ENCODE results near the gene PCSK6.

PCSK6 gene

DNA sequence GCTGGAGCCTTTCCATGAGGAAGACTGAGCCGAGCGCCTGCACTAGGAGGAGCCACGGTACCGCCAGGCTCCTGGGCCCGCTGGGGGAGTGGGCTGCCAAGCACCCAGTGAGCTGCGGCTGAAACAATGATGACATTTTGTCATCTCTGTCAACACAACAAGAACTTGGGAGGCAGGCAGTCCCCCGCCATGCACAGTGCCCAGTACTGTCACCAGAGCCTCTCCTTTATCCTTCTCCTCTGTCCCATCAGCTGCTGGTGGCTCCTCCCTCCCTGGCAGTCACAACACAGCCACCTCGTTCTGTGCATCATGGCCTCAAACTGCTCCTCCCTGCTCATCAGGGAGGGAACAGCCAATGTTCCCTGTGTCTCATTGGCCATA, 34.0 kb upstream of the PCSK6 start:
- H3K27ac ChIP-seq, result no peak overlapping the region
- no peak for DNase-seq (ENCODE audit: low read depth, low spot score)

DNA sequence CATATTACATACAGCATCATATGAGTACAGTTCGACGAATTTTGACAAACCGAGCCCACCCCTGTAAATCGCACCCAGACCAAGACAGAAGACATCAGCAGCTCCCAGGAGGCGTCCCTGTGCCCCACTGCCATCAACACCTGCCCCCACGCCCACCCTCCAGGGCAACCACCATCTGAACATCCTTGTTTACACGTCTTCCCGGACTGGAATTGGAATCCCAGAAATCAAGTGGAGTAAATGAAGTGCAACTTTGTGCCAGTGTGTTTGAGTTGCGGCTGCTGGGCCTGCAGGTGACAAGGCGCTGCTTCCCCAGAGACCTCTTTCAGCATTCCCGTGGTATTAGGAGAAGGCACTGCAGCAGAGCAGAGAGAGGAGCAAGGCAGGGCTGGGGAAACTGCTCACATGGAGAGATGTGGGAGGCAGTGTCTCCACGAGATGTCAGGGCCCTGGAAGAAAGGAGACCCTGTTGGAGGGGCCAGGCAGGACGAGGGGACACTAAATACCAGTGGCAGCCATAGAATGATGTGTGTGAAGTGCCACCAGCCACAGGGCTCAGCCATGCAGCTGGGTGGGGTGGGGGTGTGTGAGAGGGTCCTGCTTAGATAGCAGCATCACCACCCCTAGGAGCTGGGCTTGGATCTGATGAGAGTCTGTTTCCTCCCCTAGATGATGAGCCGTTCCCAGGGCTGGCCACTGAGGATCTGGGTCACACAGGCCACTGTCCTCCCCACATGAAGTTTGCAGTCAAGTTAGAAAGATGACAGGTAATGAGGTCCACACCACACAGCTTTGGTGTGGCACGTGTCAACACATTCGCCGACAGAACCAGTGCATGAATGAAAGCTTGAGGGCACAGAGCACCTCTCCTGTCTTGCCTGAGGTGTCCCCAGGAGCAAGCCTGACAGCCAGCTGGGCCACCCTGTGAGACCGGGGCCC, 33.4 kb upstream of the PCSK6 start:
- no peak for DNase-seq (ENCODE audit: low read depth, low spot score)
- no peak overlapping the region for H3K27ac ChIP-seq

DNA sequence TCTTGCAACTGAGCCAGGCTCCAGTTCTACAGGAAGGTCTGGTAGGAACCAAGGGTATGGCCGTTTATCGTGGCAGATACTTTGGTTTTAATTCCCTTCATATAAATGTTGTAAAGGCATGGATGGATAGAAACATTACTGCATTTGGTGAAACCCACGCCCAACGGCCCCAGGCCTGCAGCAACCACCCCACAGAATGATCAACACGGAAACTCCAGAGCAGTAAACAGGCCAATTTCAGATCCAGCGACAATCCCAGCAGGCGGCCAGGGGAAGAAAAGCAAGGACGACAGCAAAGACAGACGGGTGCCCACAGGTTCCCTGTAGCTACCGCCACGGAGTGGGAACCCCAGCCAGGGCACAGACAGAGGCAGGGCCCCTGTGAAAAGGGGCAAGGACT, 32.6 kb upstream of the PCSK6 start:
- no peak for DNase-seq (ENCODE audit: low read depth, low spot score)
- H3K27ac ChIP-seq, result no peak overlapping the region

DNA sequence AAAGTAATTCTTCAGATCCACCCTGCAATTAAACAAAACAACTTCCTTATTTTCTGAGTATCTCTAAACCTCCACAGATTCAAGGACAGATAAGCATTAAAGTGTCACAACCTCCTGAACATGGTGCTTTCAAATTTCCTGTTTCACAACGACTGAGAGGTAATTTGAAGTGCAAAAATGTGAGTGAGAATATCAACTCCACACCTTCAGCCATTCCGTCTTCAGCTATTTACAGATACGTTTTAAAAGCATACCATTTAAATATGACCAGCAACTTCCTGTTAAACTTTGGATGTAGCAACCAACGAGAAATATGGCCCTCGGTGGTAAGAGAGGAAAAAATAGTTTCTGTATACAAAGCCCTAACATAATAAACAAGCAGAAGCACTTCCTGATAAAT, 32.1 kb upstream of the PCSK6 start:
- DNase-seq (ENCODE audit: low read depth, low spot score), result no peak

DNA sequence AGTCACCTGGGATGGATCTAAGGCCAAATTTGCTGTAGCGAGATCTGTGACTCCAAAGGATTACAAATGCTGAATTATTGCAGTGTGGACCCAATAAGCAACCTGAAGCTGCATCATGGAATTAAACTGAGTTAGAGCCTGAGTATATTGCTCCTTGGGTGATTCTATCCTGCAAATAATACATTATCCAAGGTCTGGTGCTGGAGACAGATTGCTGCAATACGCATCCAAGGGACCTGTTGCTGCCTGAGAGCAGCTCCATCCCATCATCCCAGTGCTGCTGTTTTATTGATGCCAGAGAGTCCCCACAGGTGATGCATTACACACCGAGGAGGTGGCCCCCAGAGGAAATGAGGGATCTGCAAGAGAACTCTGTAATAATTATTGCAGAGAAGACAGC, 31.6 kb upstream of the PCSK6 start:
- H3K27ac ChIP-seq, result no peak overlapping the region
- DNase-seq (ENCODE audit: low read depth, low spot score), result no peak

More for the DNA sequence above, 32.1 kb upstream of the PCSK6 start:
- H3K27ac ChIP-seq, result no peak overlapping the region

DNA sequence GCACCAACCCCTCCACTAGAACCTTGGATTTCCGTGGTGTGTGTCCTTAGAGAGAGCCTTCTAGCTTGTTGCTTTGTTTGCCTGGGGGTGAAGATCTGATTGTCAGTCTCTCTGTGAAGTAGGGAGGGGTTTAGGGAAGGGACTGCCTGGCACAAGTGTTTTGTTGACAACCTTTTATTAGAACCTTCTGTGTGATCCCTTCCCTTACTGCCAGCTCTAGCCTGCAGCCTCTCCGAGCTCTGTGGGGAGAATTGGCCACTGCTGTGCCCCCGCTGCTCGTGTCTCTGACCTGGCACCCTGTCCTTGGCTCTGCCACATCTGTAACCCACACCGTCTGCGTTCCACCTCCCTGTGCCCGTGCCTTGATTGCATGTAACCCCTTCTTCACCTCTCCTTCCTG, 30.9 kb upstream of the PCSK6 start:
- DNase-seq (ENCODE audit: low read depth, low spot score), result no peak
- no peak overlapping the region for H3K27ac ChIP-seq

DNA sequence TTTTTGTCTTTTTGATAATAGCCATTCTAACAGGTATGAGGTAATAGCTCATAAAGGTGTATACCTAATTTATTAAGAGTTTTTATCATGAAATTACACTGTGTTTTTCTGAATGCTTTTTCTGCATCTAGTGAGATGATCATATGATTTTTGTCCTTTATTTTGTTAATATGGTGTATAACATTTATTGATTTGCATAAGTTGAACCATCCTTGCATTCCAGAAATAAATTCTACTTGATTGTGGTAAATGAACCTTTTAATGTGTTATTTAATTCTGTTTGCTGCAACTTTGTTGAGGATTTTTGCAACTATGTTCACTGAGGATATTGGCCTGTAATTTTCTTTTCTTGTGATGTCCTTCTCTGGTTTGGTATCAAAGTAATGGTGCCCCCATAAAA, 28.0 kb upstream of the PCSK6 start:
- DNase-seq (ENCODE audit: low read depth, low spot score), result no peak
- no peak overlapping the region for H3K27ac ChIP-seq

DNA sequence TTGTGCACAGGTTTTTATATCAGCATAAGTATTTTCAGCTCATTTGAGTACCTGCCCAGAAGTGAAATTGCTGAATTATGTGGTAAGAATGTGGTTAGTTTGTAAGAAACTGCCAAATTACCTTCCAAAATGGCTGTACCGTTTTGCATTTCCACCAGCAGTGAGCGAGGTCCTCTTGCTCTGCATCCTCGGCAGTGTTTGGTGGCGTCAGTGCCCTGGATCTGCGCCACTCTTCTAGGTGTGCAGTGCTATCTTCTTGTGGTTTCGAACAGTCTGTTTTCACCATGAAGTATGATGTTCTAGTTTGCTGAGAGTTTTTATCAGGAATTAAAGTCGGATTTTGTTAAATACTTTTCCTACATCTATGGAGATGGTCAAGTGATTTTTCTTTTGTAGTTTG, 24.8 kb upstream of the PCSK6 start:
- no peak overlapping the region for H3K27ac ChIP-seq
- no peak for DNase-seq (ENCODE audit: low read depth, low spot score)

DNA sequence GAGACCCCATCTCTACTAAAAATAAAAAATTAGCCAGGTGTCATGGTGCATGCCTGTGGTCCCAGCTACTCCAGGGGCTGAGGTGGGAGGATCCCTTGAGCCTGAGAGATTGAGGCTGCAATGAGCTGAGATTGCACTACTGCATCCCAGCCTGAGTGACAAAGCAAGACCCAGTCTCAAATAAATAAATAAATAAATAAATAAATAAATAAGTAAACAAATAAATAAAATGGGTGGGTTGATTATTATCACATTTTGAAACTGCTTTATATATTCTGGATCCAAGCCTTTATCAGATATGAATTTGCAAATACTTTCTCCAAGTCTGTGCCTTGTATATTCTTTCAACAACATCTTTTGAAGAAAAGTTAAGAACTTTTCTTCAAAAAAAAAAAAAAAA, 22.2 kb upstream of the PCSK6 start:
- no peak for DNase-seq (ENCODE audit: low read depth, low spot score)
- H3K27ac ChIP-seq, result no peak overlapping the region

DNA sequence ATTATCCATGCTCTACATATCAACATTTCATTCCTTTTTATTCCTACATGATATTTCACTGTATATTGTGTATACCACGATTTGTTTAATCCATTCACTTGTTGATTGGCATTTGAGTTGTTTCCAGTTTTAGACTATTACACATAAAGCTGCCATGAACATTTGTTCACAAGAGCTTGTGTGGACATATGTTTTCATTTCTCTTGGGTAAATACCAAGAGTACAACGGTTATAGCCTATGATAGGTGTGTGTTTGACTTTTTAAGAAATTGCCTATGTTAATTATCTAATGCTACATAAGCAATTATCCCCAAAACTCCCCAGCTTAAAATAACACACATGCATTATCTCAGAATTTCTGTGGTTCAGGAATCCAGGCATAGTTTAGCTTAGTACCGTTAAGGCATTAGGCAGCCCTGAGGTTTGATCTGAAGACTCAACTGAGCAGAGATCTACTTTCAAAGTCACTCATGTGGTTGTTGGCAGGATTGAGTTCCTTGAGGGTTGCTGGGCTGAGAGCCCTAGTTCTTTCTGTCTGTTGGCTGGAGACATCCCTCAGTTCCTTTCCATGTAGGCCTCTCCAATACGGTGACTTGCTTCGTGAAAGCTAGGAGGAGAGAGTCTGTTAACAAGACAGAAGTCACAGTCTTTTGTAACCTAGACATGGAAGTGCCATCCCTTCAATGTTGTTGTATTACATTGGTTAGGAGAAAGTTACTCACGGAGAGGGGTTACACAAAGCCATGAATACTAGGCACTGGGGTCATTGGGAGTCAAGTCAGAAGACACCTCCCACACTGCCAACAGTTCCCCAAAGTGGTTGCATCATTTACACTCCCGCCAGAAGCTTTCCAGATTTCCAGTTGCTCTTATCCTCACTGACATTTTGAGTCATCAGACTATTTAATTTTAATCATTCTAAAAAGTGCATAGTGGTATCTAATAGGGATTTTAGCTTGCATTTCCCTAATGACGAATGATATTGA, 21.0 kb upstream of the PCSK6 start:
- no peak for DNase-seq (ENCODE audit: low read depth, low spot score)
- no peak overlapping the region for H3K27ac ChIP-seq

DNA sequence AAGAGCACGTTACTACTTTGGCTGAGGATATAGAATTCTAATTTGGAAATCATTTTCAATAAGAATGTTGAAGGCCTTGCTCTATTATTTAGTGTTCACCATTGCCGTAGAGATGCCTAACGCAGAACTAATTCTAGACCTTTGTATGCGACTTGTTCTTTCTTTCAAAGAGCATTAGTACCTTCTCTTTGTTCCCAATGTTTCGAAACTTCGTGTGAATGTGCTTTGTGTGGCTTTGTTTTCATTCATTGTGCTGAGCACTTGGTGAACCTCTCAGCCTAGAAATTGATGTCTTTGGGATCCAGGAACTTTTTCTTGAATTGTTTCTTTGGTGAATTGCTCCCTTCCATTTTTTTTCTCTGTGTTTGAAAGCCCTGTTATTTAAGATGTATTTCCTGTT, 19.8 kb upstream of the PCSK6 start:
- DNase-seq (ENCODE audit: low read depth, low spot score), result no peak
- H3K27ac ChIP-seq, result no peak overlapping the region

DNA sequence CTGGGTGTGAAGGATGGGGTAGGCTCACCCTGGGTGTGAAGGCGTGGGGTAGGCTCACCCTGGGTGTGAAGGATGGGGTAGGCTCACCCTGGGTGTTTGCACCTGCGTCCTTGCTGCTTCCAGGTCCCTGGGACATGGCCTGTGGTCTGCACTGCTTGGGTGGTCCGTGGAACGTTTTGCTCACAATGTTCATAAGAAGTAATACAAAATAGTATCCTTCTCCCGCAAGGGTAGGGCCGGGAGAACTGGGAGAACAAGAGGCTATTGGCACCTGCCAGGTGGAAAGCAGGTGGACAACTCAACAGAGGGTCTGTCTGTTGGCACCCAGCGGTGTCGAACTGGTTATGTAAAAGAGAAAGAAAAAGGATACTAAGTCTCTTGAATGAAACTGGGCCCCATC, 17.0 kb upstream of the PCSK6 start:
- H3K27ac ChIP-seq, result no peak overlapping the region
- DNase-seq (ENCODE audit: low read depth, low spot score), result no peak

DNA sequence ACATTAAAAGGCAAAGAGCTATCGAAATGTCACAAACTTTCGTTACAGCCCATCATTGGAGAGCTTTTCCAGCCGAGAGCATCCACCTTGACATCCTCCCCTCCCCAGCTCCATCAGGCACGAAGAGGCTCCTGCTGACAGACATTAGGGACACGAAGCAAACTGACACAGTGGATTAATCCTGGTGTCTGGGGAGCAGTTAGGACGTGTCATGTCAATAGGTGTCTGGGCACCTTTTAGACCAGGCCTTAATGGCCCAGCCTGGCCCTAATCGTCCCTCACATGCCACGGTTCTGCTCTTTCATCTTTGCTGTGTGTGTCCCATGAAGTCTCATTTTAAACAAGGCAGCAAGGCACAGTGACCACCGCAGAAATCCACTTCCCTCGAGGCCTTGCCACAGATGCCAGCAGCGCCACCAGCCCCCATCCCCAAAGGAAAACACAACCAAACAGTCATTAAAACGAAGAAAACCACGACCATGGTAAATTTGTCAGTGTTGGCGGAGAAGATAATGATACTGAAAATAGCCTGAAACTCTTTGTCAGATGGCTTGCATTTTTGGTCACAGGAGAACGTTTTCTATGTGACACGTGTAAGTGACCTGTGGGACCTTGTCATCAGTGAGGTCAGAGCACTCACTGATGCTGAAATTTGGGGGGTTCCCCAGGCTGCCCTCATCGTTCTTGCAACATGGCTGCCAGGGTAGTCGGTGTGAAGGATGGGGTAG, 16.3 kb upstream of the PCSK6 start:
- H3K27ac ChIP-seq, result no peak overlapping the region
- DNase-seq (ENCODE audit: low read depth, low spot score), result no peak

DNA sequence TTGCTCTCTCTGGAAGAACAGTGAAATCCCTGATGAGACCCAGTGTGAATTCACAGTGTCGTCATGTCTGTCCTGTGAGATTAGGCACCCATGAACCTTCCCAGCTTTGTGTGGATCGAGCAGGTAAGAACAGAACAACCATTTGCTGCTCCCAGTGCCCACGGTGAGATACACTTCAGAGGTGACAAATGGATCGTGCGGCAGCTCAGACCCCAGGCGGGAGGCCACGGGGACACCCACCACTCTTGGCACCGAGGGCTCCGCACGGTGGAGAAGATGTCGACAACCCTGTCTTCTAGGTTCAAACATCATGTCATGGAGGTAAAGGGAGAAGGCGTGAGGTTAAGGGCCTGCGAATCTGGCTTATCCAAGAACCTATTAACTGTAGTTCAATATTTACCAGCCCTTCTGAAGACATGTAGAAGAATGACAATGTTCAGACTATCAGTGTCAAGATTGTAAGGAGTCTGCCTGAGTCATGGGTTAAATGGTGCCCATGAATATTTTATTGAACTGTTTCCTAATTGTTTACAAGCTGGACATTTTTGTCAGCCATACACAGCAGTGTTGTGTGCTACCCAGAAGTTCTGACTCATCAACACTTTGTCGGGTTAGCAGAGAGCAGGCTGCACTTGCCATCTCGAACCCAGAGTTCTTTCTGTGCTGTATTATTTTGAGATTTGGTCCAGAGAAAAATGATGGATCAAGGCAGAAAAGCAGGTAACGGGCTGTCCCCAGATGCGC, 15.5 kb upstream of the PCSK6 start:
- no peak for DNase-seq (ENCODE audit: low read depth, low spot score)
- H3K27ac ChIP-seq, result no peak overlapping the region

DNA sequence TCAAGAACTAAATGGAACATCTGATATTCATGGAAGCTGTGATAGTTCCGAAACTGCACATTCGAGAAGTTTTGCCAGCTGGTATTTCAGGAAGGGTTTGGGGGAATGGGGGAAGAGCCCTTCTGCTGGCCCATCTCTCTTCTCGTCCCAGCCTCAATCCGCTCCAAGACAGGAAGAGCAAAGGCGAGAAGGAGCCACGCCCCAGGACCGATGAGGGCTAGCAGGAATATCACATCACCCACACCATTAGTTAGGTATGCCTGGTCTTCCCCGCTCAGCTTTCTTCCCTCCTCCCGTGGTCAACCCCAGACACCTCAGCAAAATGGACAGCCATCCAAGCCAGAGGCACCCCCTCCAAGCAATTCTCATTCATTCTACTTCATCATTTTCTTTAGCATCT, 14.9 kb upstream of the PCSK6 start:
- no peak overlapping the region for H3K27ac ChIP-seq
- no peak for DNase-seq (ENCODE audit: low read depth, low spot score)

DNA sequence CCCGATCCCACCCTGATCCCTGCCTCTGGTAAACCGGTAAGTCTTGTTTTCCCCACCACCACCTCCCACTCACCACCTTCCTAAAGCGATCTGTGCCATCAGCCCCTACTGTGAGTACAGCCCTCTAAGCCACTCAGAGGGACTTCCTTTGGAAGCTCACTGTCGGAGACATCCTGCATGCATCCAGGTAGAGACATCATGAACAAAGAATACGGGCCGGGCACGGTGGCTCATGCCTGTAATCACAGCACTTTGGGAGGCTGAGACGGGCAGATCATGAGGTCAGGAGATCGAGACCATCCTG, 13.7 kb upstream of the PCSK6 start:
- no peak for DNase-seq (ENCODE audit: low read depth, low spot score)
- H3K27ac ChIP-seq, result no peak overlapping the region

DNA sequence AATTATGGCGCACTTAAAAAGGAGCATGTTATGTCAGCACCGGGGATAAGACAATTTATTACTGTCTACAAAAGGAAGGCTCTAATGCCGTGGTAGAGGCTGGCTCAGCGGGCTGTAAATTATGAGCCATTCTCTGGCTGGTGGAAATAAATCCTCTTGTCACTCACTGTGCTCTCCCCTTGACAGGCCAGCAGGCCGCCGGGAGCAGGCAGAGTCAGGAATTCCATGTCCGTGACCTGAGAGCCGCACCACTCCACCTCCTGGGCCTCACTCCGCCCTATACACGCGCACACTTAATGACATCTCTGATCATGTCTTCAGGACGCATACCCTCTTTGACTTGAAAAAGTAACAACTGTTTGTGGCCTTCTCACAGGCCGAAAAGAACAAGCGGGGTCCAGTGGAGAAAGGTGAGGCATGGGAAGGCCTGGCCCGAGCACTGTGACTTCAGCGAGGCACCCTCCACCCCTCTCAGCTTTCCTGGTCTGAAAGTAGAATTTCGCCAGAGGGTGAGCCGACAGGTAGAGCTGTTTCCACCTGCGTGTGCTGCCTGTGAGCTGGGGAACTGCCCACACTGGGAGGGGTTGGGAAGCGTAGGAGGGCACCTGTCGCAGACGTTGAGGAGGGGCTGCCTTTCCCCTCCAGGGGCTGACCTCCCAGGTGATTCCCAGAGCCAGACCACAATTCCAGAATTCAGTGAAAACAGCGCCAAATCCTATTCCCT, 13.2 kb upstream of the PCSK6 start:
- DNase-seq (ENCODE audit: low read depth, low spot score), result no peak
- H3K27ac ChIP-seq, result no peak overlapping the region

DNA sequence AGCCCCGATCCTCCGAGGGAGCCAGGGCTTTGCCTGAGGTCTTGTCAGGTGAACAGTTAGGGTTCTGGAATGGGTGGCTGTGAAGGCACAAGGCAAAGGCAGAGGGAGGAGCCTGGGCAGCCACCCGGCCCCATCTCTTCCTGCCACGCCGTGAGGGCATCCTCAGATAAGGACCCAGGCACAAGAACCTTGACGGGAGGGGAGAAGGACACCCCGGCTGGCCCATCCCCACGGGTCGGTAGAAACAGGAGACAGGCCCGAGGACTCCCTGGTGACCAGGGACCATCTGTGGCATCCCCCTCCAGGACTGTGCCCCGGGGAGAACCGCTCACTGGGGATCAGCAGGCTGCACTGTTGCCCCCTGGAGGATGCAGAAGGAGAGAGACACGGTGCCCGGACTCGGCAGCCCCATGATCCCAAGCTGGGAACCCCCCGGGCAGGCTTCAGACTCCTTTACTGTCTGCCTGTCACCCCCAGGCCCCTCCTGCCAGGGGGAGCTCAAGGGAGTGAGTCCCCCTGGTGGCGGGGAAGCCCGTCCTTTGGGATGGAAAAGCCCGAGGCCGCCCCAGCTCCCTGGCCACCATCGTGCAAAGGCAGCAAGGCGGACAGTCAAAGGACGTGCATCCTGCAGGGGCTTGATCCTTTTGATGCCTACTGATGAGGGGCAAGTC, 12.3 kb upstream of the PCSK6 start:
- DNase-seq (ENCODE audit: low read depth, low spot score), result no peak
- no peak overlapping the region for H3K27ac ChIP-seq
